Esophagus squamous epithelium (tissue), 4 donors: ENCODE results near the gene TPD52L1.

Experiments
- CTCF ChIP-seq, 6 experiments: fragments of 450-650 bp in 4 of 6; fragments of 200-600 bp in 2 of 6; sonication (generic) in 2 of 6; IDR thresholded peaks; one replicate each; pipeline ENCODE4 v1.5.1; 2016 to 2019; ENCODE audit warnings: antibody characterized with exemption in 6 of 6, mild to moderate bottlenecking in 4 of 6, moderate library complexity in 4 of 6
- POLR2A ChIP-seq, 4 donors: fragments of 450-650 bp; IDR thresholded peaks; one replicate each; pipeline ENCODE4 v1.6.1; 2017; ENCODE audit warnings: antibody characterized with exemption in 4 of 4, mild to moderate bottlenecking in 4 of 4, moderate library complexity in 3 of 4

- TF ChIP-seq CTCF (IDR thresholded peaks at IDR 0.05) (no peak), POLR2A (IDR thresholded peaks at IDR 0.05) (no peak)
These were observed 40.6 kb upstream of the TPD52L1 start for GRCh38 chr6:125112934-125113333.
